HG03520 (cell line): ENCODE results near the gene CD53.
"Not testable (repeated sequence)": the region's sequence is repeated elsewhere in the genome, so short reads cannot be mapped to it uniquely, and the experiment has no call there.

Experiments used
- ATAC-seq: cut with Tn5 transposase; IDR thresholded peaks from one replicate; pipeline ENCODE4 v1.9.1; 2021; ENCODE audit warnings: mild to moderate bottlenecking, moderate library complexity; ENCODE audit not compliant: unreplicated experiment

Gene CD53

GRCh38 chr1:110914676-110915075 lies 41.7 kb downstream of the CD53 start:
- no peak for ATAC-seq

- ATAC-seq: no peak
These were observed 42.9 kb downstream of the CD53 start for GRCh38 chr1:110915804-110916203.

GRCh38 chr1:110916274-110916668 lies 43.3 kb downstream of the CD53 start:
- ATAC-seq: no peak

GRCh38 chr1:110916669-110917306 lies 43.8 kb downstream of the CD53 start:
- ATAC-seq: no peak

GRCh38 chr1:110918016-110918415 lies 45.1 kb downstream of the CD53 start:
- no peak for ATAC-seq

- ATAC-seq: no peak
These were observed 49.0 kb downstream of the CD53 start for GRCh38 chr1:110921953-110922352.

GRCh38 chr1:110927484-110928075 lies 54.6 kb downstream of the CD53 start:
- ATAC-seq: no peak

- no peak for ATAC-seq
These were observed 55.2 kb downstream of the CD53 start for GRCh38 chr1:110928191-110928590.

- ATAC-seq: no peak
These were observed 56.0 kb downstream of the CD53 start for GRCh38 chr1:110928904-110929303.

GRCh38 chr1:110931097-110931496 lies 58.1 kb downstream of the CD53 start:
- not testable (repeated sequence) for ATAC-seq

GRCh38 chr1:110936567-110936966 lies 63.6 kb downstream of the CD53 start:
- no peak for ATAC-seq

- ATAC-seq: no peak
These were observed 71.9 kb downstream of the CD53 start for GRCh38 chr1:110944806-110945205.

- no peak for ATAC-seq
These were observed 72.7 kb downstream of the CD53 start for GRCh38 chr1:110945626-110946025.

- ATAC-seq: no peak
These were observed 75.3 kb downstream of the CD53 start for GRCh38 chr1:110948038-110948810.
